ENCODE measurements around the gene STAG1. TPM values are rescaled to one million over a fixed set of nuclear protein-coding genes. Genes with fewer than 3 reads are reported as not detected.

STAG1 gene
- polyA plus RNA-seq, 3 donors: 7.2 to 10.0 (median 7.5) TPM

- no peak for DNase-seq
- no peaks in the 10 kb centered on the region for H3K9me3 ChIP-seq (replicated peaks in 1 of 2; ENCODE audit: control insufficient read depth in 1 of 2, insufficient read depth in 1 of 2, low read length in 2 of 2)
- H3K27ac ChIP-seq (ENCODE audit: low read depth in 1 of 2, low read length in 2 of 2): no peak overlapping the region
- Mint-ChIP-seq H3K27ac (no peak overlapping the region), H3K4me3 (no peak overlapping the region), H3K9me3 (peaks cover 0 to 3% (median 0%) of the 10 kb centered on the region in 7 donors), H3K4me1 (peaks cover 6% of the 10 kb centered on the region), H3K36me3 (peaks cover 0 to 7% of the 10 kb centered on the region in 2 donors), H3K27me3 (ENCODE audit: low read depth in 3 of 3) (no peaks in the 10 kb centered on the region)
- no peak overlapping the region for H3K4me3 ChIP-seq (replicated peaks in 1 of 3; ENCODE audit: low read depth in 2 of 3, low read length in 3 of 3)
- H3K9ac ChIP-seq (ENCODE audit: insufficient read depth, low read length, poor library complexity, severe bottlenecking): no peak overlapping the region
- intact Hi-C loops (cut with micrococcal nuclease): no loop called here
- no peak overlapping the region for H3K4me2 ChIP-seq (replicated peaks; ENCODE audit: extremely low read depth, low read length, poor library complexity, severe bottlenecking)
- peaks cover 82% of the 10 kb centered on the region for H3K79me2 ChIP-seq (ENCODE audit: insufficient read depth, low read length)
- H3K4me1 ChIP-seq (ENCODE audit: control insufficient read depth in 1 of 2, insufficient read depth in 2 of 2, low read length in 2 of 2): no peaks in the 10 kb centered on the region
- no peaks in the 10 kb centered on the region for H3K27me3 ChIP-seq (ENCODE audit: control insufficient read depth in 2 of 2, insufficient read depth in 2 of 2, low read length in 2 of 2)
- no peaks in the 10 kb centered on the region for H3K36me3 ChIP-seq (replicated peaks in 1 of 2; ENCODE audit: control insufficient read depth in 1 of 2, insufficient read depth in 2 of 2, low read length in 2 of 2)
- no peaks in the 10 kb centered on the region for H4K20me1 ChIP-seq (ENCODE audit: insufficient read depth, low read length)
- H2AFZ ChIP-seq (ENCODE audit: insufficient read depth, low read depth, low read length, poor library complexity, severe bottlenecking): no peak overlapping the region
- TF ChIP-seq CTCF (IDR thresholded peaks at IDR 0.05): no peak
- WGBS (ENCODE audit: insufficient coverage): no CpG with 5 or more reads among the region's 1 CpG
These were observed 87.4 kb downstream of the STAG1 start for GRCh38 chr3:136664771-136665170.

- H3K79me2 ChIP-seq (ENCODE audit: insufficient read depth, low read length): peaks cover 85% of the 10 kb centered on the region
- H3K9ac ChIP-seq (ENCODE audit: insufficient read depth, low read length, poor library complexity, severe bottlenecking): no peak overlapping the region
- no peak overlapping the region for H3K4me3 Mint-ChIP-seq
- H4K20me1 ChIP-seq (ENCODE audit: insufficient read depth, low read length): peaks cover 8% of the 10 kb centered on the region
- no peaks in the 10 kb centered on the region for H3K27me3 Mint-ChIP-seq (ENCODE audit: low read depth in 3 of 3)
- no peak overlapping the region for H2AFZ ChIP-seq (ENCODE audit: insufficient read depth, low read depth, low read length, poor library complexity, severe bottlenecking)
- no peaks in the 10 kb centered on the region for H3K4me1 ChIP-seq (ENCODE audit: control insufficient read depth in 1 of 2, insufficient read depth in 2 of 2, low read length in 2 of 2)
- intact Hi-C loops (cut with micrococcal nuclease): no loop called here
- no peaks in the 10 kb centered on the region for H3K36me3 ChIP-seq (replicated peaks in 1 of 2; ENCODE audit: control insufficient read depth in 1 of 2, insufficient read depth in 2 of 2, low read length in 2 of 2)
- WGBS (ENCODE audit: insufficient coverage): no CpG with 5 or more reads among the region's 4 CpGs
- no peak overlapping the region for H3K27ac Mint-ChIP-seq
- H3K9me3 Mint-ChIP-seq: peaks cover 0 to 3% (median 0%) of the 10 kb centered on the region in 7 donors
- H3K27ac ChIP-seq (ENCODE audit: low read depth in 1 of 2, low read length in 2 of 2): no peak overlapping the region
- no peaks in the 10 kb centered on the region for H3K27me3 ChIP-seq (ENCODE audit: control insufficient read depth in 2 of 2, insufficient read depth in 2 of 2, low read length in 2 of 2)
- H3K4me1 Mint-ChIP-seq: peaks cover 6% of the 10 kb centered on the region
- no peak for DNase-seq
- no peaks in the 10 kb centered on the region for H3K9me3 ChIP-seq (replicated peaks in 1 of 2; ENCODE audit: control insufficient read depth in 1 of 2, insufficient read depth in 1 of 2, low read length in 2 of 2)
- TF ChIP-seq CTCF (IDR thresholded peaks at IDR 0.05): no peak
- H3K36me3 Mint-ChIP-seq: no peaks in the 10 kb centered on the region
- no peak overlapping the region for H3K4me2 ChIP-seq (replicated peaks; ENCODE audit: extremely low read depth, low read length, poor library complexity, severe bottlenecking)
- no peak overlapping the region for H3K4me3 ChIP-seq (replicated peaks in 1 of 3; ENCODE audit: low read depth in 2 of 3, low read length in 3 of 3)
These were observed 90.9 kb downstream of the STAG1 start for GRCh38 chr3:136661282-136661681.

Measured in CD14-positive monocyte (primary cell).